Activated CD4-positive, alpha-beta T cell treated with anti-CD3 and anti-CD28 coated beads, Interleukin-10, Interleukin-2, amounts not matched to agents 100 ng/mL and 50 ng/mL, durations not matched to agents 16 hours and 8 hours (primary cell): ENCODE measurements around the gene ZNF692.
A peak's percentile ranks its signal among the peaks of the same experiment; 100 is the strongest.
"Not testable (repeated sequence)": the region's sequence is repeated elsewhere in the genome, so short reads cannot be mapped to it uniquely, and the experiment has no call there.

ENCODE experiments used
- DNase-seq: peaks from one replicate; pipeline ENCODE4 v3.0.0-alpha.2; 2020

ZNF692 gene

GRCh38 chr1:248807067-248807737, 51.7 kb downstream of the ZNF692 start:
- DNase-seq: peak; percentile 75

GRCh38 chr1:248805876-248806275, 53.0 kb downstream of the ZNF692 start:
- no peak for DNase-seq

GRCh38 chr1:248804771-248805681, 53.9 kb downstream of the ZNF692 start:
- DNase-seq: no peak

GRCh38 chr1:248803501-248803900, 55.4 kb downstream of the ZNF692 start:
- not testable (repeated sequence) for DNase-seq

GRCh38 chr1:248802454-248802853, 56.4 kb downstream of the ZNF692 start:
- no peak for DNase-seq

GRCh38 chr1:248800459-248800858, 58.4 kb downstream of the ZNF692 start:
- no peak for DNase-seq
